ENCODE measurements around the gene ACSM3. TPM values are rescaled to one million over a fixed set of nuclear protein-coding genes. Genes with fewer than 3 reads are reported as not detected.

ACSM3 gene
- total RNA-seq, 1 experiment from 2014 or later: 2.3 TPM

DNA sequence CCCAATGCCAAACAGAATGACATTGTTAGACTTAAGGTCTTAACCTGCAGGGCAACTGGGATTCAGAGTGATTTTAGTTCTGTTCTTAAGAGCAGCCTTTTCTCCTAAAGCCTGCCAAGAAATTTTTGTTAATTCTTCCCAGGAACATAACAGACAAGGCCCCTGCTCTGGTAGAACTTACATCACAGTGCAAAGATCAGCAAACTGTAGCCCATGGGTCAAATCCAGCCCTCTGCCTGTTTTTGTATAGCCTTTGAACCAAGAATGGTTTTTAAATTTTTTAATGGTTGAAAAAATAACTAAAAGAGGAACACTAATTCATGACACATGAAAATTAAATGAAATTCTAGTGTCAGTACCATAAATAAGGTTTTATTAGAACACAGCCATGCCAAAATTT lies 3.8 kb downstream of the ACSM3 start:
- TF ChIP-seq, protein P1, sequence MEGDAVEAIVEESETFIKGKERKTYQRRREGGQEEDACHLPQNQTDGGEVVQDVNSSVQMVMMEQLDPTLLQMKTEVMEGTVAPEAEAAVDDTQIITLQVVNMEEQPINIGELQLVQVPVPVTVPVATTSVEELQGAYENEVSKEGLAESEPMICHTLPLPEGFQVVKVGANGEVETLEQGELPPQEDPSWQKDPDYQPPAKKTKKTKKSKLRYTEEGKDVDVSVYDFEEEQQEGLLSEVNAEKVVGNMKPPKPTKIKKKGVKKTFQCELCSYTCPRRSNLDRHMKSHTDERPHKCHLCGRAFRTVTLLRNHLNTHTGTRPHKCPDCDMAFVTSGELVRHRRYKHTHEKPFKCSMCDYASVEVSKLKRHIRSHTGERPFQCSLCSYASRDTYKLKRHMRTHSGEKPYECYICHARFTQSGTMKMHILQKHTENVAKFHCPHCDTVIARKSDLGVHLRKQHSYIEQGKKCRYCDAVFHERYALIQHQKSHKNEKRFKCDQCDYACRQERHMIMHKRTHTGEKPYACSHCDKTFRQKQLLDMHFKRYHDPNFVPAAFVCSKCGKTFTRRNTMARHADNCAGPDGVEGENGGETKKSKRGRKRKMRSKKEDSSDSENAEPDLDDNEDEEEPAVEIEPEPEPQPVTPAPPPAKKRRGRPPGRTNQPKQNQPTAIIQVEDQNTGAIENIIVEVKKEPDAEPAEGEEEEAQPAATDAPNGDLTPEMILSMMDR (IDR thresholded peaks at IDR 0.05; ENCODE audit: unreplicated experiment): no peak
- no peak overlapping the region for H3K27ac Mint-ChIP-seq (ENCODE audit: low read depth, unreplicated experiment)
- intact Hi-C loops (cut with micrococcal nuclease): no loop called here
- CTCF ChIA-PET: interaction anchor here (0.7 kb wide), 1 partner anchor 139 kb away, joined by 5 read pairs; no protein-coding TSS in a partner anchor
- H3K36me3 Mint-ChIP-seq (ENCODE audit: insufficient read depth, unreplicated experiment): no peaks in the 10 kb centered on the region
- H3K4me1 Mint-ChIP-seq (ENCODE audit: insufficient read depth, unreplicated experiment): peaks cover 12% of the 10 kb centered on the region
- H3K9me3 Mint-ChIP-seq (ENCODE audit: unreplicated experiment): no peaks in the 10 kb centered on the region
- POLR2A ChIA-PET: no interaction called here
- no TSS peak for BruUV-seq (replicated peaks)
- no peak overlapping the region for H3K4me3 Mint-ChIP-seq (ENCODE audit: unreplicated experiment)
- no peak for DNase-seq (ENCODE audit: unreplicated experiment)
- H3K27me3 Mint-ChIP-seq (ENCODE audit: insufficient read depth, unreplicated experiment): no peaks in the 10 kb centered on the region

DNA sequence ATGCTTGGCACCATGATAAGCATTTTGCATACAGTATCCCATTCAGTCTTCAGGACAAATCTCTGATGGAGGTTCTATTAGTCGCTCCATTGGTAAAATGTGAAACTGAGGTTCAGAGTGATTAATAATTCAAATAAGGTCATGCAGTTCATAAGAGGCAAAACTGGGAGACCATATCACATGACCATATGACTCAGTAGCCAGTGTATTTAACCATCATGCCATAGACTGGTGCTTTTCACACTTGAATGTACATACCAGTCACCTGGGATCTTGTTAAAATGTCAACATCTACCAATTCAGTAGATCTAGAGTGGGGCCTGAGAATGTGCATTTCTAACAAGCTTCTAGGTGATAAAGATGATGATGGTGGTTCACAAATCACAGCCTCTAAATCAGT lies 4.3 kb downstream of the ACSM3 start:
- no TSS peak for BruUV-seq (replicated peaks)
- no peaks in the 10 kb centered on the region for H3K36me3 Mint-ChIP-seq (ENCODE audit: insufficient read depth, unreplicated experiment)
- CTCF ChIA-PET: interaction anchor here (0.7 kb wide), 1 partner anchor 139 kb away, joined by 5 read pairs; no protein-coding TSS in a partner anchor
- POLR2A ChIA-PET: no interaction called here
- no peaks in the 10 kb centered on the region for H3K27me3 Mint-ChIP-seq (ENCODE audit: insufficient read depth, unreplicated experiment)
- no peak overlapping the region for H3K27ac Mint-ChIP-seq (ENCODE audit: low read depth, unreplicated experiment)
- peaks cover 9% of the 10 kb centered on the region for H3K4me1 Mint-ChIP-seq (ENCODE audit: insufficient read depth, unreplicated experiment)
- TF ChIP-seq, protein P1 (IDR thresholded peaks at IDR 0.05; ENCODE audit: unreplicated experiment): no peak
- no peak overlapping the region for H3K4me3 Mint-ChIP-seq (ENCODE audit: unreplicated experiment)
- DNase-seq (ENCODE audit: unreplicated experiment): no peak
- H3K9me3 Mint-ChIP-seq (ENCODE audit: unreplicated experiment): peaks cover 3% of the 10 kb centered on the region
- intact Hi-C loops (cut with micrococcal nuclease): no loop called here

DNA sequence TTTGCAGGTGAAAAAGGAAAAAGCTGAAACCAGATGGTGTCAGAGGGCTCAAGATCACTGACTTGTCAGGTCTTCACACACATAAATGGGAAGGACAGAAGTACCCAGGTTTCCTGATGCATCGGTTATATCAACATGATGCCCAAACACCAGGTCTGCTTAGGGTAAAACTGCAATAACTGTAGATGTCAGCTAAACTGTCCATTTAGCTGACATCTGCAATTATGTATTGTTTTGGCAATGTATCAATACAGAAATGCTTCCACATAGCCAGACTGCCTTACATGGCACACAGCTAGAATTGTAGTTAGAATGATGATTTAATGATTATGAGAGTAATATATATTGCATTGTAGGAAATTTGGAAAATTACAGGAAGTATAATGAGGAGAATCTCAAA lies 5.0 kb downstream of the ACSM3 start:
- Mint-ChIP-seq H3K4me3 (ENCODE audit: unreplicated experiment) (no peak overlapping the region), H3K4me1 (ENCODE audit: insufficient read depth, unreplicated experiment) (peaks cover 2% of the 10 kb centered on the region), H3K27me3 (ENCODE audit: insufficient read depth, unreplicated experiment) (no peaks in the 10 kb centered on the region), H3K36me3 (ENCODE audit: insufficient read depth, unreplicated experiment) (no peaks in the 10 kb centered on the region), H3K27ac (ENCODE audit: low read depth, unreplicated experiment) (no peak overlapping the region), H3K9me3 (ENCODE audit: unreplicated experiment) (peaks cover 8% of the 10 kb centered on the region)
- ChIA-PET CTCF (no interaction called here), POLR2A (interaction anchor here (0.9 kb wide), 1 partner anchor 27 kb away, joined by 3 read pairs; the partner anchor contains the start of gene THUMPD1)
- no TSS peak for BruUV-seq (replicated peaks)
- TF ChIP-seq, protein P1 (IDR thresholded peaks at IDR 0.05; ENCODE audit: unreplicated experiment): no peak
- intact Hi-C loops (cut with micrococcal nuclease): no loop called here
- DNase-seq (ENCODE audit: unreplicated experiment): no peak

DNA sequence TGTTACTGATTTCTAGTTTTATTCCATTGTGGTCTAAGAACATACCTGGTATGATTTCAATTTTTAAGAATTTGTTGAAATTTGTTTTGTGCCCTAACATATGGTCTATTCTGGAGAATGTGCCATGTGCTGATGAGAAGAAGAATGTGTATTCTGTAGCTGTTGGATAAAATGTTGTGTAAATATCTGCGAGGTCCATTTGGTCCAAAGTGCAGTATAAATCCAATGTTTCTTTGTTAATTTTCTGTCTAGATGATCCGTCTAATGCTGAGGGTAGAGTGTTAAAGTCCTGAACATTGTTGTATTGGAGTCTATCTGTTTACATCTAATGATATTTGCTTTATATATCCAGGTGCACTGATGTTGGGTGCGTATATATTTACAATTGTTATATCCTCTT lies 9.9 kb downstream of the ACSM3 start:
- no TSS peak for BruUV-seq (replicated peaks)
- Mint-ChIP-seq H3K27ac (ENCODE audit: low read depth, unreplicated experiment) (no peak overlapping the region), H3K36me3 (ENCODE audit: insufficient read depth, unreplicated experiment) (no peaks in the 10 kb centered on the region), H3K9me3 (ENCODE audit: unreplicated experiment) (peaks cover 8% of the 10 kb centered on the region), H3K27me3 (ENCODE audit: insufficient read depth, unreplicated experiment) (no peaks in the 10 kb centered on the region), H3K4me1 (ENCODE audit: insufficient read depth, unreplicated experiment) (no peaks in the 10 kb centered on the region), H3K4me3 (ENCODE audit: unreplicated experiment) (no peak overlapping the region)
- POLR2A ChIA-PET: interaction anchor here (0.7 kb wide), 1 partner anchor 718 kb away, joined by 3 read pairs; no protein-coding TSS in a partner anchor
- TF ChIP-seq, protein P1 (IDR thresholded peaks at IDR 0.05; ENCODE audit: unreplicated experiment): no peak
- intact Hi-C loops (cut with micrococcal nuclease): no loop called here
- CTCF ChIA-PET: interaction anchor here (0.6 to 1.2 kb wide), 8 partner anchors 9 to 388 kb away, joined by 3 to 4 read pairs (median 3); no protein-coding TSS in a partner anchor
- no peak for DNase-seq (ENCODE audit: unreplicated experiment)

All from MCF 10A (cell line).